Heart left ventricle (tissue), 13 donors: ENCODE results near the gene SLC35D1.

Source experiments
- POLR2A ChIP-seq, 2 donors: fragments of 450-650 bp; IDR thresholded peaks; one replicate each; pipeline ENCODE4 v1.6.1; 2017; ENCODE audit warnings: antibody characterized with exemption in 2 of 2, mild to moderate bottlenecking in 2 of 2, moderate library complexity in 2 of 2
- TF ChIP-seq, protein P1 (sequence below), 12 donors: fragments of 200-600 bp; sonication (generic) in 4 of 12; IDR thresholded peaks; one replicate each; pipeline versions ENCODE4 v1.5.0 to v1.8.0; 2018 to 2022; ENCODE audit warnings: antibody characterized with exemption in 12 of 12, mild to moderate bottlenecking in 5 of 12
- donor health status: ischemic (EF 13 %, LVEDD 7.1; RV severe dilation, severe dysfunction).
- donor health status: DM: no; HTN: yes; CAD: no.
- donor health status: DM: no; HTN: no; CAD: no.
- donor health status: ischemic (EF 25% LVEDD 6.9; RV normal size, moderate dysfunction).
- donor health status: ischemic (EF 25% LVEDD 5.7; RV mildly dilated, moderate dysfunction).
- donor health status: ischemic (EF 35%, LVEDD 5.7; RV mildly dilated, moderate dysfunction).
- donor health status: nonischemic (EF 11% LVEDD 7.7; RV severe dilation, severe dysfunction).
- donor health status: DM: yes; HTN: yes; CAD: no.
- donor health status: PGD.
- donor health status: ischemic (EF 29% LVEDD 5.4; RV normal size, mild dysfunction).
- donor health status: nonischemic (EF 23%, LVEDD 6.1; RV moderate dilation, normal function).

DNA sequence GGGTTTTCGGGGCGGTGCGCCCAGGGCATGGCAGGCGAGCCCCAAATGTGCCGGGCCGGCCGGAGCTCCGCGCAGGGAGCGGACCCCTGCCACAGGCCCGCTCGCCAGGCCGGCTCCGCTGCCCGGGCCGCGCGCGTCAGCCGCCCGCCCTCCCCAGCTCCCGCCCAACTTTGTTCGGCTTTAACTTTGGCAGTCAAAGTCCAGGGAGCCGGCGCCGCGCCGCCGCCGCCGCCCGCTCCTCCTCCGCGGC, 488 bp downstream of the SLC35D1 start:
- TF ChIP-seq, protein P1, sequence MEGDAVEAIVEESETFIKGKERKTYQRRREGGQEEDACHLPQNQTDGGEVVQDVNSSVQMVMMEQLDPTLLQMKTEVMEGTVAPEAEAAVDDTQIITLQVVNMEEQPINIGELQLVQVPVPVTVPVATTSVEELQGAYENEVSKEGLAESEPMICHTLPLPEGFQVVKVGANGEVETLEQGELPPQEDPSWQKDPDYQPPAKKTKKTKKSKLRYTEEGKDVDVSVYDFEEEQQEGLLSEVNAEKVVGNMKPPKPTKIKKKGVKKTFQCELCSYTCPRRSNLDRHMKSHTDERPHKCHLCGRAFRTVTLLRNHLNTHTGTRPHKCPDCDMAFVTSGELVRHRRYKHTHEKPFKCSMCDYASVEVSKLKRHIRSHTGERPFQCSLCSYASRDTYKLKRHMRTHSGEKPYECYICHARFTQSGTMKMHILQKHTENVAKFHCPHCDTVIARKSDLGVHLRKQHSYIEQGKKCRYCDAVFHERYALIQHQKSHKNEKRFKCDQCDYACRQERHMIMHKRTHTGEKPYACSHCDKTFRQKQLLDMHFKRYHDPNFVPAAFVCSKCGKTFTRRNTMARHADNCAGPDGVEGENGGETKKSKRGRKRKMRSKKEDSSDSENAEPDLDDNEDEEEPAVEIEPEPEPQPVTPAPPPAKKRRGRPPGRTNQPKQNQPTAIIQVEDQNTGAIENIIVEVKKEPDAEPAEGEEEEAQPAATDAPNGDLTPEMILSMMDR (IDR thresholded peaks at IDR 0.05), result no peak
- no peak for TF ChIP-seq POLR2A (IDR thresholded peaks at IDR 0.05)
